RWPE2 (cell line): ENCODE measurements around the gene TRIM37.

Experiments used
- ATAC-seq: fragments of 200-7000 bp; cut with Tn5 transposase; 3 replicates; pipeline ENCODE4 v1.9.1; 2021; ENCODE audit warnings: low read depth
- DNase-seq: peaks from one replicate; pipeline ENCODE4 v3.0.0-alpha.2; 2020; ENCODE audit warnings: low spot score
- H3K27ac ChIP-seq: fragments of 450-650 bp; 2 replicates; pipeline ENCODE4 v1.5.1; 2017; ENCODE audit warnings: mild to moderate bottlenecking; ENCODE audit not compliant: poor library complexity, severe bottlenecking
- H3K27me3 ChIP-seq: fragments of 250-450 bp; sonication (Bioruptor Pico); 2 replicates; pipeline ENCODE4 v1.5.1; 2021; ENCODE audit warnings: mild to moderate bottlenecking, moderate library complexity; ENCODE audit not compliant: insufficient read depth, poor library complexity, severe bottlenecking
- H3K36me3 ChIP-seq: fragments of 250-450 bp; sonication (Bioruptor Pico); 2 replicates; pipeline ENCODE4 v1.5.1; 2020; ENCODE audit warnings: low read depth, mild to moderate bottlenecking, moderate library complexity
- H3K4me1 ChIP-seq: fragments of 250-450 bp; sonication (Bioruptor Pico); 2 replicates; pipeline ENCODE4 v1.5.1; 2021; ENCODE audit warnings: mild to moderate bottlenecking, moderate library complexity; ENCODE audit not compliant: insufficient read depth, poor library complexity, severe bottlenecking
- H3K4me3 ChIP-seq: fragments of 250-450 bp; sonication (Bioruptor Pico); 2 replicates; pipeline ENCODE4 v1.5.1; 2021; ENCODE audit warnings: mild to moderate bottlenecking, moderate library complexity; ENCODE audit not compliant: severe bottlenecking
- H3K9me3 ChIP-seq: fragments of 250-450 bp; sonication (Bioruptor Pico); 2 replicates; pipeline ENCODE4 v1.5.1; 2021; ENCODE audit warnings: mild to moderate bottlenecking, moderate library complexity; ENCODE audit not compliant: severe bottlenecking
- CTCF ChIP-seq: fragments of 450-650 bp; IDR thresholded peaks from one replicate; pipeline ENCODE4 v1.5.1; 2017; ENCODE audit warnings: mild to moderate bottlenecking, moderate library complexity; ENCODE audit not compliant: poor library complexity, severe bottlenecking

TRIM37 gene

GRCh38 chr17:59105852-59106462, 723 bp downstream of the TRIM37 start:
- H3K27ac ChIP-seq: peak overlapping the region; percentile 74
- peak; percentile 79 for DNase-seq
- no peak for TF ChIP-seq CTCF
- H3K36me3 ChIP-seq: peaks cover 28% of the 10 kb centered on the region
- H3K4me1 ChIP-seq: peaks cover 8% of the 10 kb centered on the region
- peak; percentile 46 for ATAC-seq
- H3K27me3 ChIP-seq: no peaks in the 10 kb centered on the region
- H3K9me3 ChIP-seq: no peaks in the 10 kb centered on the region
- H3K4me3 ChIP-seq: peak overlapping the region; percentile 67

- no peaks in the 10 kb centered on the region for H3K27me3 ChIP-seq
- peaks cover 66% of the 10 kb centered on the region for H3K36me3 ChIP-seq
Measured at GRCh38 chr17:59101178-59101577, 5.5 kb downstream of the TRIM37 start.

GRCh38 chr17:59097876-59098275, 8.8 kb downstream of the TRIM37 start:
- Histone ChIP-seq H3K4me1 (peaks cover 27% of the 10 kb centered on the region), H3K27ac (no peak overlapping the region), H3K27me3 (no peaks in the 10 kb centered on the region), H3K36me3 (peaks cover 57% of the 10 kb centered on the region), H3K4me3 (no peak overlapping the region), H3K9me3 (no peaks in the 10 kb centered on the region)
- TF ChIP-seq CTCF: no peak
- no peak for DNase-seq
- ATAC-seq: no peak

More at GRCh38 chr17:59101178-59101577, 5.5 kb downstream of the TRIM37 start:
- ATAC-seq: no peak
- TF ChIP-seq CTCF: no peak
- Histone ChIP-seq H3K9me3 (no peaks in the 10 kb centered on the region), H3K27ac (no peak overlapping the region), H3K4me3 (no peak overlapping the region), H3K4me1 (peaks cover 13% of the 10 kb centered on the region)
- no peak for DNase-seq

GRCh38 chr17:59094861-59095530, 11.7 kb downstream of the TRIM37 start:
- Histone ChIP-seq H3K4me3 (no peak overlapping the region), H3K9me3 (no peaks in the 10 kb centered on the region), H3K27me3 (no peaks in the 10 kb centered on the region), H3K27ac (peak overlapping the region; percentile 75), H3K4me1 (peaks cover 27% of the 10 kb centered on the region), H3K36me3 (peaks cover 46% of the 10 kb centered on the region)
- no peak for TF ChIP-seq CTCF
- ATAC-seq (no peak), DNase-seq (no peak)

- no peak overlapping the region for H3K4me3 ChIP-seq
- DNase-seq (peak; percentile 80), ATAC-seq (peak; percentile 95)
- H3K36me3 ChIP-seq: peaks cover 48% of the 10 kb centered on the region
- no peak for TF ChIP-seq CTCF
- H3K9me3 ChIP-seq: no peaks in the 10 kb centered on the region
- H3K27me3 ChIP-seq: no peaks in the 10 kb centered on the region
- H3K27ac ChIP-seq: peak overlapping the region; percentile 75
- peaks cover 27% of the 10 kb centered on the region for H3K4me1 ChIP-seq
Measured at GRCh38 chr17:59093702-59094231, 12.9 kb downstream of the TRIM37 start.
